DOHH2 (cell line): ENCODE measurements around the gene GPX3.

Experiments
- H3F3A ChIP-seq: fragments of 200-600 bp; sonication (generic), shearing (Covaris generic); 2 replicates; pipeline ENCODE4 v1.6.0; 2016; ENCODE audit warnings: antibody characterized with exemption, mild to moderate bottlenecking; ENCODE audit not compliant: control insufficient read depth, insufficient read depth
- H3K27ac ChIP-seq: fragments of 200-600 bp; sonication (generic); 2 replicates; pipeline ENCODE4 v1.5.1; 2014; ENCODE audit warnings: low read depth, mild to moderate bottlenecking, low read length, moderate library complexity
- H3K27me3 ChIP-seq: fragments of 200-600 bp; sonication (generic); 2 replicates; pipeline ENCODE4 v1.6.1; 2014; ENCODE audit warnings: mild to moderate bottlenecking, low read length, mixed read lengths; ENCODE audit not compliant: control insufficient read depth
- H3K36me3 ChIP-seq: fragments of 200-600 bp; sonication (generic); 2 replicates; pipeline ENCODE4 v1.6.1; 2014; ENCODE audit warnings: mild to moderate bottlenecking, low read length, moderate library complexity, mixed read lengths; ENCODE audit not compliant: control insufficient read depth
- H3K4me1 ChIP-seq: fragments of 200-600 bp; sonication (generic); 2 replicates; pipeline ENCODE4 v1.6.1; 2014; ENCODE audit warnings: mild to moderate bottlenecking, low read length, mixed read lengths; ENCODE audit not compliant: control insufficient read depth
- H3K4me2 ChIP-seq: fragments of 200-600 bp; sonication (generic); 2 replicates; pipeline ENCODE4 v1.6.0; 2014; ENCODE audit warnings: mild to moderate bottlenecking, low read length, moderate library complexity
- H3K4me3 ChIP-seq: fragments of 200-600 bp; sonication (generic); 2 replicates; pipeline ENCODE4 v1.5.1; 2014; ENCODE audit warnings: mild to moderate bottlenecking, low read length, mixed read lengths
- H3K79me2 ChIP-seq: fragments of 200-600 bp; sonication (generic); 2 replicates; pipeline ENCODE4 v1.6.1; 2014; ENCODE audit warnings: mild to moderate bottlenecking, low read length, mixed read lengths; ENCODE audit not compliant: control insufficient read depth
- H3K9me2 ChIP-seq: fragments of 200-600 bp; sonication (generic); replicated peaks from 2 replicates; pipeline ENCODE4 v1.6.1; 2014; ENCODE audit warnings: mild to moderate bottlenecking, low read length, mixed read lengths; ENCODE audit not compliant: control insufficient read depth
- H3K9me3 ChIP-seq: fragments of 200-600 bp; sonication (generic); 2 replicates; pipeline ENCODE4 v1.6.1; 2014; ENCODE audit warnings: antibody characterized with exemption, low read length, mixed read lengths; ENCODE audit not compliant: control insufficient read depth, insufficient read depth
- H4K20me1 ChIP-seq: fragments of 200-600 bp; sonication (generic); 2 replicates; pipeline ENCODE4 v1.6.0; 2014; ENCODE audit warnings: low read depth, mild to moderate bottlenecking, antibody characterized with exemption, low read length, moderate library complexity; ENCODE audit not compliant: control insufficient read depth, insufficient read depth
- EZH2phosphoT487 ChIP-seq: fragments of 200-600 bp; sonication (generic); IDR thresholded peaks from 2 replicates; pipeline ENCODE4 v1.6.1; 2017; ENCODE audit warnings: borderline replicate concordance, mild to moderate bottlenecking, antibody characterized with exemption, low read length, moderate library complexity, mixed read lengths
- TF ChIP-seq, protein P1 (sequence below): fragments of 200-600 bp; sonication (generic); IDR thresholded peaks from one replicate; pipeline ENCODE4 v1.5.1; 2014; ENCODE audit warnings: antibody characterized with exemption, mild to moderate bottlenecking, low read depth, low read length; ENCODE audit not compliant: poor library complexity, severe bottlenecking

GPX3 gene

DNA sequence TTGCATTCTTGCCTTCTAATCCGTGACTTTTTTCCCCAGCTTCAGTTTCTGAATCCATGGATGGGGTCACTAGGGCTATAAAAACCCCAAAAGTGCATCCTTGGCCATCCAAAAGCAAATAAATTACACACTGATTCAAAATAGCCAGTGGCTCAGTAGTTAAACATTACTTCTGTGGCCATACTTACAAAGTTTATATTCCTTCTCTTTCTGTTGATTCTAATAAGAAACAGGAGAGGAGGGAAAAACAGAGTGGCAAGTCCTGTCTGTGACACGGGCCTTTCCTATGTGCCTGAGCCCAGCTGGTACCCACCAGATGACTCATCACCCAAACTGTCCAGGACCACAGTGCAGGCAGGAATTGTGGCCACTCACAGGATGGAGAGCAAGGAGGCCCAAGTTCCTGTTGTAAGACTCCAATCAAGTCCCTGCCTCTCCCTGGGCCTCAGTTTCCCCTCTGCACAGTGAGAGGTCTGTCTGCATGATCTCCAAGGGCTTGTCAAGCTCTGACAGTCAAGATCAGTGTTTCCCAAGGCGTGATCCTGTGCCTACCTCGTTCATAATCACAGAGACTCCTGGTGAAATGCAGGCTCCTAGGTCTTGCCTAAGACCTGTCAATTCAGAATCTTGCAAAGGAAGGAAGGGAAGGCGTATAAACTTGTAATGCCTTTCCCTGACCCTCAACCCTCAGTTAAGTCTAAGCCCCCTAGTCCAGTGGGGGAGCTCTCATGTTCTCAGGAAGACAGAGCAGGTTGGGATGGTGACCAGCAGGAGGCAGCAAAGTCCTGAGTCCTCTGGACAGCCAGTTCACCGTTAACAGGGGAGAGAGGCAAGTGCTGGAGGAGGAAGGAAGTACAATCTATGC lies 30.9 kb downstream of the GPX3 start:
- no peaks in the 10 kb centered on the region for H3K9me2 ChIP-seq
- H3K27ac ChIP-seq = no peak overlapping the region
- TF ChIP-seq EZH2phosphoT487 = no peak
- TF ChIP-seq, protein P1, sequence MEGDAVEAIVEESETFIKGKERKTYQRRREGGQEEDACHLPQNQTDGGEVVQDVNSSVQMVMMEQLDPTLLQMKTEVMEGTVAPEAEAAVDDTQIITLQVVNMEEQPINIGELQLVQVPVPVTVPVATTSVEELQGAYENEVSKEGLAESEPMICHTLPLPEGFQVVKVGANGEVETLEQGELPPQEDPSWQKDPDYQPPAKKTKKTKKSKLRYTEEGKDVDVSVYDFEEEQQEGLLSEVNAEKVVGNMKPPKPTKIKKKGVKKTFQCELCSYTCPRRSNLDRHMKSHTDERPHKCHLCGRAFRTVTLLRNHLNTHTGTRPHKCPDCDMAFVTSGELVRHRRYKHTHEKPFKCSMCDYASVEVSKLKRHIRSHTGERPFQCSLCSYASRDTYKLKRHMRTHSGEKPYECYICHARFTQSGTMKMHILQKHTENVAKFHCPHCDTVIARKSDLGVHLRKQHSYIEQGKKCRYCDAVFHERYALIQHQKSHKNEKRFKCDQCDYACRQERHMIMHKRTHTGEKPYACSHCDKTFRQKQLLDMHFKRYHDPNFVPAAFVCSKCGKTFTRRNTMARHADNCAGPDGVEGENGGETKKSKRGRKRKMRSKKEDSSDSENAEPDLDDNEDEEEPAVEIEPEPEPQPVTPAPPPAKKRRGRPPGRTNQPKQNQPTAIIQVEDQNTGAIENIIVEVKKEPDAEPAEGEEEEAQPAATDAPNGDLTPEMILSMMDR = peak; percentile 96
- H3K4me2 ChIP-seq = no peak overlapping the region
- no peaks in the 10 kb centered on the region for H3K9me3 ChIP-seq
- H4K20me1 ChIP-seq = no peaks in the 10 kb centered on the region; the same call in 1 of the 2 replicates
- H3K4me3 ChIP-seq = no peak overlapping the region
- H3K79me2 ChIP-seq = no peaks in the 10 kb centered on the region
- H3K4me1 ChIP-seq = peaks cover 7% of the 10 kb centered on the region
- no peaks in the 10 kb centered on the region for H3K27me3 ChIP-seq
- H3F3A ChIP-seq = no peaks in the 10 kb centered on the region
- H3K36me3 ChIP-seq = peaks cover 77% of the 10 kb centered on the region

DNA sequence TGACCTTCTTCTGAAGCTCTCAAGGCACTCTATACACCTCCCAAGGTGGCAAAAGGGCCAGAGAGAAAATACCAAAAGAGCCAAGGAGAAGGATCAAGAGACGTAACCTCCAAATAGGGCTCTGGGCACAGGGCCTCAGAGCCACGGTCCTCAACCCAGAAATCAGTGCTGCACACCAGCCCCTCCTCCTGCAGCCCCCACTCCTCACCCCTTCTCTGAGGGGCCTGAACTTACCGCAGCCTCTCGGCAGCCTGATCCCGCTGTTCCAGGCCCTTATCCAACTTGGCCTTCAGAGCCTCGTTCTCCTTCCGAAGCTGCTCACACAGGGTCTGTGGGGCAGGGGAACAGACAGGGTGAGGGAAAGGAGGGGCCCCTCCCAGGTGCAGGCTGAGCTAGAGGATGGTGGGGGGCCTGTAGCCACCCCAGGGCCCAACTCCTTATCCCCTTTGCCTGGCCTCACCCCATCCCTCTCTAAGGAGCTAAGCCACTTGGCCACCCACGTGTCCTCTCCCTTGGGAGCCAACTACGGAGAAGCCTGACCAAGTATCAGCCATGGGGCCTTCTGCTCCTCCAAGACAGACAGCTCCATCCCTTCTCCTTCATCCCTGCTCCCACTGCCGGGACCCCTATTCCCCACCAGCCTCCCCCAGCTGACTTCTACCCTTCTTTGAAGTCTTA lies 31.7 kb downstream of the GPX3 start:
- Histone ChIP-seq H3F3A (no peaks in the 10 kb centered on the region), H3K79me2 (no peaks in the 10 kb centered on the region), H3K9me3 (no peaks in the 10 kb centered on the region), H3K4me2 (no peak overlapping the region), H3K4me1 (peaks cover 7% of the 10 kb centered on the region), H4K20me1 (no peaks in the 10 kb centered on the region; the same call in 1 of the 2 replicates), H3K9me2 (no peaks in the 10 kb centered on the region), H3K27me3 (no peaks in the 10 kb centered on the region), H3K36me3 (peaks cover 80% of the 10 kb centered on the region), H3K4me3 (no peak overlapping the region), H3K27ac (no peak overlapping the region)
- TF ChIP-seq EZH2phosphoT487 = no peak
- TF ChIP-seq, protein P1 = no peak

DNA sequence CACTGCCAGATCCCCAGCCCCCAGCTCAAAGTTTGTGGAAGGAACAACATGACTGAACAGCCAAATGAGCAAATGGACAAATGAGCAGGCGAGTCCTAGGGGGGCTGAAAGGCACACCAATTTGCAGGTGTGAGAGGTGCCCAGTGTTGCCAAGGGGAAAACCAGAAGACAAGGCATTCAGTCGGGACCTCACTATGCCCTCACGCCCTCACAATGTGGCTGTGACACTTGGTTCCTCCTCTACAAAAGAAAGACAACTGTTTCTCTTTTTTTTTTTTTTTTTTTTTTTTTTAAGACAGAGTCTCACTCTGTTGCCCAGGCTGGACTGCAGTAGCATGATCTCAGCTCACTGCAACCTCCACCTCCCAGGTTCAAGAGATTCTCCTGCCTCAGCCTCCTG lies 32.4 kb downstream of the GPX3 start:
- Histone ChIP-seq H3K4me2 (no peak overlapping the region), H3K36me3 (peaks cover 80% of the 10 kb centered on the region), H4K20me1 (no peaks in the 10 kb centered on the region; the same call in 1 of the 2 replicates), H3K9me2 (no peaks in the 10 kb centered on the region), H3K4me3 (no peak overlapping the region), H3F3A (no peaks in the 10 kb centered on the region), H3K27ac (no peak overlapping the region), H3K4me1 (peaks cover 7% of the 10 kb centered on the region), H3K9me3 (no peaks in the 10 kb centered on the region), H3K27me3 (no peaks in the 10 kb centered on the region), H3K79me2 (no peaks in the 10 kb centered on the region)
- TF ChIP-seq, protein P1 = no peak
- no peak for TF ChIP-seq EZH2phosphoT487
